Measurements from ENCODE around the gene BRMS1.

The BRMS1 gene

GRCh38 chr11:66325263-66325671 lies 19.6 kb downstream of the BRMS1 start:
- TF ChIP-seq YY1 (IDR thresholded peaks at IDR 0.05; ENCODE audit: low read depth), result no peak
- TF ChIP-seq CEBPB (IDR thresholded peaks at IDR 0.05), result no peak

- TF ChIP-seq NFIC (IDR thresholded peaks at IDR 0.05) (no peak), RAD21 (IDR thresholded peaks at IDR 0.05; ENCODE audit: low read depth) (no peak), YY1 (IDR thresholded peaks at IDR 0.05; ENCODE audit: low read depth) (no peak), USF1 (IDR thresholded peaks at IDR 0.05) (no peak), MAX (IDR thresholded peaks at IDR 0.05) (no peak), TCF12 (IDR thresholded peaks at IDR 0.05; ENCODE audit: low read depth) (no peak), EGR1 (IDR thresholded peaks at IDR 0.05) (no peak), CEBPB (IDR thresholded peaks at IDR 0.05) (no peak), REST (IDR thresholded peaks at IDR 0.05; ENCODE audit: low read depth) (no peak)
These were observed 20.2 kb downstream of the BRMS1 start for GRCh38 chr11:66324664-66325063.

- TF ChIP-seq TAF1 (IDR thresholded peaks at IDR 0.05; ENCODE audit: low read depth) (no peak), ZBTB7A (IDR thresholded peaks at IDR 0.05; ENCODE audit: low read depth) (no peak), REST (IDR thresholded peaks at IDR 0.05; ENCODE audit: low read depth) (no peak), USF1 (IDR thresholded peaks at IDR 0.05) (no peak), TEAD4 (IDR thresholded peaks at IDR 0.05) (no peak), MAX (IDR thresholded peaks at IDR 0.05) (no peak), NFIC (IDR thresholded peaks at IDR 0.05) (no peak), CEBPB (IDR thresholded peaks at IDR 0.05) (no peak), RAD21 (IDR thresholded peaks at IDR 0.05; ENCODE audit: low read depth) (no peak), FOXM1 (IDR thresholded peaks at IDR 0.05; ENCODE audit: borderline replicate concordance, low read depth) (no peak), CREB1 (IDR thresholded peaks at IDR 0.05; ENCODE audit: low read depth) (no peak), EGR1 (IDR thresholded peaks at IDR 0.05) (no peak), TCF12 (IDR thresholded peaks at IDR 0.05; ENCODE audit: low read depth) (no peak), EP300 (IDR thresholded peaks at IDR 0.05; ENCODE audit: borderline replicate concordance) (no peak)
These were observed 21.2 kb downstream of the BRMS1 start for GRCh38 chr11:66323684-66324083.

GRCh38 chr11:66322732-66323427 lies 22.0 kb downstream of the BRMS1 start:
- TF ChIP-seq RAD21 (IDR thresholded peaks at IDR 0.05; ENCODE audit: low read depth) (no peak), CREB1 (IDR thresholded peaks at IDR 0.05; ENCODE audit: low read depth) (no peak), TCF12 (IDR thresholded peaks at IDR 0.05; ENCODE audit: low read depth) (no peak), USF1 (IDR thresholded peaks at IDR 0.05) (no peak), EGR1 (IDR thresholded peaks at IDR 0.05) (no peak), EP300 (IDR thresholded peaks at IDR 0.05; ENCODE audit: borderline replicate concordance) (no peak), REST (IDR thresholded peaks at IDR 0.05; ENCODE audit: low read depth) (no peak), TEAD4 (IDR thresholded peaks at IDR 0.05) (no peak), CEBPB (IDR thresholded peaks at IDR 0.05) (no peak), TAF1 (IDR thresholded peaks at IDR 0.05; ENCODE audit: low read depth) (no peak), MAX (IDR thresholded peaks at IDR 0.05) (no peak), ZBTB7A (IDR thresholded peaks at IDR 0.05; ENCODE audit: low read depth) (no peak), FOXM1 (IDR thresholded peaks at IDR 0.05; ENCODE audit: borderline replicate concordance, low read depth) (no peak), NFIC (IDR thresholded peaks at IDR 0.05) (no peak), YY1 (IDR thresholded peaks at IDR 0.05; ENCODE audit: low read depth) (no peak)

All from Ishikawa (cell line).